GM23338 (cell line): ENCODE results near the gene LAMTOR5. TPM values are rescaled to one million over a fixed set of nuclear protein-coding genes. Genes with fewer than 3 reads are reported as not detected.

ENCODE experiments used
- POLR2AphosphoS5 ChIP-seq: IDR thresholded peaks from 2 replicates; pipeline ENCODE4 v1.6.1; 2016; ENCODE audit warnings: antibody characterized with exemption, low read depth
- ZNF114 ChIP-seq: fragments of 250-450 bp; sonication (Bioruptor Pico); IDR thresholded peaks from 2 replicates; pipeline ENCODE4 v1.5.0; 2020; ENCODE audit warnings: mild to moderate bottlenecking, moderate library complexity
- polyA plus RNA-seq: library from polyadenylated mRNA; unstranded; fragments of >200 nt; fragmentation: Nextera tagmentation; extraction: Ambion mirVana; gene quantifications from 2 replicates; pipeline ENCODE4 v1.2.1, GENCODE V29; 2016
- total RNA-seq: library from RNA; depleted of rRNA; stranded (reverse); fragments of >200 nt; shearing (Covaris generic); gene quantifications from 2 replicates; pipeline ENCODE4 v1.2.3, GENCODE V29; 2014; rRNA removed

The LAMTOR5 gene
- total and polyA plus RNA-seq, 2 experiments from 2014 or later, result 41.0 to 246 TPM

DNA sequence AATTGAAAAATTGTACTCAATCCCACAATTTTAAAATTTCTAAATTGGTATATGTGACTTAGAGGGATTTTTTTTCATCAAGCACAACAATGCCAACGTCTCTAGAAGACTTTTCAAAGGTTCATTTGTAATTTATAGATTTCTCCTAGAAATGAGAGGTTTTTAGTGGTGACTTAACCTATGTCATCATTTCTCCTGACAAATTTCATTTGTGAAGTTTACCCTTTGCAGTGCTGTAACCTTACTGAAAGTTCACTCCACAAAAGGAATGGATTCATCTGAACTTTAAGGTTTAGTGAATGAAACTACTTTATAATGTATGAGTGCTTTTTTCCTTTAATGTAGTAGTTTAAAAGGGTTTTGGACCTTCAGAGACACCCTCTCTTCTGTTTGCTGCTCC lies 52.2 kb downstream of the LAMTOR5 start (continued):
- TF ChIP-seq POLR2AphosphoS5 (no peak), ZNF114 (CRISPR knock-in tag) (no peak)

Other genes with a start within 250 kb of the LAMTOR5 start
- gene KCNC4, start 197.4 kb downstream of the LAMTOR5 start, total RNA-seq, result 10.5 and 10.7 TPM in 2 replicates
- gene KCNC4, start 197.4 kb downstream of the LAMTOR5 start, polyA plus RNA-seq, result 3.4 and 3.5 TPM in 2 replicates
- 68.3 and 84.0 TPM in 2 replicates for gene RBM15, start 68.3 kb downstream of the LAMTOR5 start, total RNA-seq
- gene RBM15, start 68.3 kb downstream of the LAMTOR5 start, polyA plus RNA-seq, result 20.6 and 20.8 TPM in 2 replicates
- 0.50 and 0.94 TPM in 2 replicates for gene SLC16A4, start 16.7 kb downstream of the LAMTOR5 start, total RNA-seq
- 1.5 and 1.6 TPM in 2 replicates for gene SLC16A4, start 16.7 kb downstream of the LAMTOR5 start, polyA plus RNA-seq
- gene PROK1, start 43.5 kb upstream of the LAMTOR5 start, total RNA-seq, result not detected in 2 replicates
- not detected in 2 replicates for gene PROK1, start 43.5 kb upstream of the LAMTOR5 start, polyA plus RNA-seq
- gene KCNA10, start 111.5 kb upstream of the LAMTOR5 start, total RNA-seq, result not detected in 2 replicates
- gene KCNA10, start 111.5 kb upstream of the LAMTOR5 start, polyA plus RNA-seq, result not detected in 2 replicates
- 0.97 and 1.5 TPM in 2 replicates for gene KCNA2, start 198.7 kb upstream of the LAMTOR5 start, total RNA-seq
- gene KCNA2, start 198.7 kb upstream of the LAMTOR5 start, polyA plus RNA-seq, result 0.11 and 0.17 TPM in 2 replicates